GM23338 (cell line): ENCODE data around the gene ABCC10. TPM values are rescaled to one million over a fixed set of nuclear protein-coding genes. Genes with fewer than 3 reads are reported as not detected.

ENCODE experiments used
- ATAC-seq: fragments of 200-7000 bp; cut with Tn5 transposase; 3 replicates; pipeline ENCODE4 v1.9.1; 2020
- DNase-seq: peaks from one replicate; pipeline ENCODE4 v3.0.0-alpha.2; 2015; ENCODE audit warnings: low spot score
- H2AFZ ChIP-seq: fragments of 200-600 bp; sonication (generic); 2 replicates; pipeline ENCODE4 v1.8.0; 2016; ENCODE audit warnings: antibody characterized with exemption, mild to moderate bottlenecking, moderate library complexity
- H3F3A ChIP-seq: fragments of 200-600 bp; sonication (generic); replicated peaks from 2 replicates; pipeline ENCODE4 v1.8.0; 2017; ENCODE audit warnings: antibody characterized with exemption, mixed run types, low read depth
- H3K27ac ChIP-seq: fragments of 200-600 bp; sonication (generic); 2 replicates; pipeline ENCODE4 v1.6.1; 2016; ENCODE audit warnings: low read depth
- H3K27me3 ChIP-seq: fragments of 200-600 bp; sonication (generic); 2 replicates; pipeline ENCODE4 v1.8.0; 2016; ENCODE audit warnings: mild to moderate bottlenecking, mixed run types, moderate library complexity; ENCODE audit not compliant: insufficient read depth
- H3K36me3 ChIP-seq: fragments of 200-600 bp; sonication (generic); 2 replicates; pipeline ENCODE4 v1.8.0; 2016; ENCODE audit warnings: mild to moderate bottlenecking; ENCODE audit not compliant: insufficient read depth
- H3K4me1 ChIP-seq: fragments of 200-600 bp; sonication (generic); 2 replicates; pipeline ENCODE4 v1.8.0; 2016; ENCODE audit warnings: mild to moderate bottlenecking, moderate library complexity; ENCODE audit not compliant: insufficient read depth
- H3K4me2 ChIP-seq: fragments of 200-600 bp; sonication (generic); 2 replicates; pipeline ENCODE4 v1.7.1; 2017; ENCODE audit warnings: mixed run types
- H3K4me3 ChIP-seq: fragments of 200-600 bp; sonication (generic); 2 replicates; pipeline ENCODE4 v1.6.1; 2016; ENCODE audit warnings: mixed run types
- H3K79me2 ChIP-seq: fragments of 200-600 bp; sonication (generic); replicated peaks from 2 replicates; pipeline ENCODE4 v1.8.0; 2017; ENCODE audit warnings: mild to moderate bottlenecking; ENCODE audit not compliant: insufficient read depth
- H3K9me2 ChIP-seq: fragments of 200-600 bp; sonication (generic); 2 replicates; pipeline ENCODE4 v1.8.0; 2017; ENCODE audit not compliant: insufficient read depth
- H4K20me1 ChIP-seq: fragments of 200-600 bp; sonication (generic); replicated peaks from 2 replicates; pipeline ENCODE4 v1.8.0; 2017; ENCODE audit warnings: mild to moderate bottlenecking; ENCODE audit not compliant: insufficient read depth
- H3K27ac Mint-ChIP-seq: 2 replicates; pipeline ENCODE4 v1.8.0; 2020; ENCODE audit warnings: inconsistent platforms, mild to moderate bottlenecking, moderate library complexity, mixed read lengths
- H3K27me3 Mint-ChIP-seq: 3 replicates; pipeline ENCODE4 v1.8.0; 2022; ENCODE audit warnings: low read depth, mild to moderate bottlenecking, moderate library complexity, mixed read lengths, inconsistent platforms; ENCODE audit not compliant: insufficient read depth, poor library complexity
- H3K36me3 Mint-ChIP-seq: 3 replicates; pipeline ENCODE4 v1.8.0; 2021; ENCODE audit warnings: low read depth, mild to moderate bottlenecking, inconsistent platforms, moderate library complexity, mixed read lengths
- H3K4me1 Mint-ChIP-seq: 3 replicates; pipeline ENCODE4 v1.8.0; 2020; ENCODE audit warnings: mild to moderate bottlenecking, inconsistent platforms, mixed read lengths
- H3K4me3 Mint-ChIP-seq: 3 replicates; pipeline ENCODE4 v1.8.0; 2021; ENCODE audit warnings: moderate library complexity, mild to moderate bottlenecking, inconsistent platforms, mixed read lengths
- H3K9me3 Mint-ChIP-seq: 3 replicates; pipeline ENCODE4 v1.8.0; 2020; ENCODE audit warnings: moderate library complexity, mild to moderate bottlenecking, inconsistent platforms, mixed read lengths
- CREB1 ChIP-seq: fragments of 250-450 bp; sonication (Bioruptor Pico); IDR thresholded peaks from 2 replicates; pipeline ENCODE4 v1.5.0; 2020; ENCODE audit warnings: low read depth, mild to moderate bottlenecking, moderate library complexity
- EZH2 ChIP-seq: fragments of 200-600 bp; sonication (generic); IDR thresholded peaks from one replicate; pipeline ENCODE4 v1.8.0; 2017; ENCODE audit warnings: antibody characterized with exemption, mild to moderate bottlenecking, low read depth; ENCODE audit not compliant: unreplicated experiment
- EZH2phosphoT487 ChIP-seq: fragments of 200-600 bp; sonication (generic); IDR thresholded peaks from one replicate; pipeline ENCODE4 v1.8.1; 2018; ENCODE audit warnings: antibody characterized with exemption; ENCODE audit not compliant: unreplicated experiment
- JUNB ChIP-seq: IDR thresholded peaks from one replicate; pipeline ENCODE4 v1.6.1; 2016; ENCODE audit warnings: antibody characterized with exemption; ENCODE audit not compliant: unreplicated experiment
- NANOG ChIP-seq: IDR thresholded peaks from 2 replicates; pipeline ENCODE4 v1.6.1; 2016; ENCODE audit warnings: antibody characterized with exemption, borderline replicate concordance
- POLR2AphosphoS5 ChIP-seq: IDR thresholded peaks from 2 replicates; pipeline ENCODE4 v1.6.1; 2016; ENCODE audit warnings: antibody characterized with exemption, low read depth
- REST ChIP-seq: IDR thresholded peaks from one replicate; pipeline ENCODE4 v1.6.1; 2018; ENCODE audit warnings: antibody characterized with exemption; ENCODE audit not compliant: unreplicated experiment
- ZNF114 ChIP-seq: fragments of 250-450 bp; sonication (Bioruptor Pico); IDR thresholded peaks from 2 replicates; pipeline ENCODE4 v1.5.0; 2020; ENCODE audit warnings: mild to moderate bottlenecking, moderate library complexity
- ZNF331 ChIP-seq: fragments of 250-450 bp; sonication (Bioruptor Pico); IDR thresholded peaks from 2 replicates; pipeline ENCODE4 v1.5.0; 2020; ENCODE audit warnings: low read depth, mild to moderate bottlenecking, moderate library complexity
- ZNF462 ChIP-seq: fragments of 250-450 bp; sonication (Bioruptor Pico); IDR thresholded peaks from 2 replicates; pipeline ENCODE4 v1.5.0; 2020; ENCODE audit warnings: mild to moderate bottlenecking, moderate library complexity
- polyA plus RNA-seq: library from polyadenylated mRNA; unstranded; fragments of >200 nt; fragmentation: Nextera tagmentation; extraction: Ambion mirVana; gene quantifications from 2 replicates; pipeline ENCODE4 v1.2.1, GENCODE V29; 2016
- total RNA-seq: library from RNA; depleted of rRNA; stranded (reverse); fragments of >200 nt; shearing (Covaris generic); gene quantifications from 2 replicates; pipeline ENCODE4 v1.2.3, GENCODE V29; 2014
- TF ChIP-seq, protein P1 (sequence below): IDR thresholded peaks from 2 replicates; pipeline ENCODE4 v1.6.1; 2016; ENCODE audit warnings: antibody characterized with exemption

Gene ABCC10
- total and polyA plus RNA-seq, 2 experiments from 2014 or later: 16.9 to 17.5 TPM

DNA sequence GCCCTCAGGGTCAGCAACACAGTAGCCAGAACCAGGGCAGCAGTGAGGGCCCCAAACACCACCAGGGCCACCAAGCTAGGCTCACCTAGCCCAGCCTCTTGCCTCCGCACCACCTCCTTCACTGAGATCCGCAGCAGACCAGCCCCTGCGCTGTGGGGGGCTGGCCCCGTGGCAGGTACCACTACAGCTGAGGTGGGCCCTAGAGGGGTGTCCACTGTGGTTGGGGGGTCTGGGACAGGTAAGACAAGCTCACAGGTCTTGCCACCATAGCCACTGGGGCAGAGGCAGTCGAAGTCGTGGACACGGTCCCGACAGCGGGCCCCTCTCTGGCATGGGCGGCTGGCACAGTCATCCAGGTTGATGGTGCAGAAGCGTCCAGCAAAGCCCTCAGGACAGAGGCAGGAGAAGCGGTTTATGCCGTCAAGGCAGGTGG is 23.4 kb downstream of the ABCC10 start:
- Histone ChIP-seq H4K20me1 (peaks cover 4% of the 10 kb centered on the region; the same call in 1 of the 2 replicates), H3K9me2 (no peaks in the 10 kb centered on the region), H3K4me2 (no peak overlapping the region), H3K4me1 (no peaks in the 10 kb centered on the region), H3K27ac (no peak overlapping the region), H3K79me2 (no peaks in the 10 kb centered on the region), H3K27me3 (peaks cover 19% of the 10 kb centered on the region), H3F3A (0 out of 2 replicates have a peak, but pooled peaks cover 3% of the 10 kb centered on the region), H3K4me3 (no peak overlapping the region), H2AFZ (no peak overlapping the region), H3K36me3 (no peaks in the 10 kb centered on the region)
- Mint-ChIP-seq H3K27me3 (peaks cover 27% of the 10 kb centered on the region), H3K4me1 (peaks cover under 1% of the 10 kb centered on the region; the same call in 2 of the 3 replicates), H3K27ac (no peak overlapping the region), H3K36me3 (peaks cover 7% of the 10 kb centered on the region; the same call in 2 of the 3 replicates), H3K9me3 (no peaks in the 10 kb centered on the region), H3K4me3 (no peak overlapping the region)
- ATAC-seq: no peak
- TF ChIP-seq ZNF462 (CRISPR knock-in tag): no peak
- no peak for DNase-seq

GRCh38 chr6:43451348-43451747 is 24.0 kb downstream of the ABCC10 start:
- Mint-ChIP-seq H3K36me3 (peaks cover 7% of the 10 kb centered on the region; the same call in 2 of the 3 replicates), H3K4me3 (no peak overlapping the region), H3K27ac (no peak overlapping the region), H3K9me3 (no peaks in the 10 kb centered on the region; the same call in 2 of the 3 replicates), H3K4me1 (peaks cover 6% of the 10 kb centered on the region; the same call in 2 of the 3 replicates), H3K27me3 (peaks cover 33% of the 10 kb centered on the region)
- no peaks in the 10 kb centered on the region for H3K79me2 ChIP-seq
- H2AFZ ChIP-seq: no peak overlapping the region
- DNase-seq: no peak
- no peak overlapping the region for H3K4me3 ChIP-seq
- H3K36me3 ChIP-seq: no peaks in the 10 kb centered on the region
- no peaks in the 10 kb centered on the region for H3K9me2 ChIP-seq
- 0 out of 2 replicates have a peak, but pooled peaks cover 7% of the 10 kb centered on the region for H3F3A ChIP-seq
- H3K27me3 ChIP-seq: peaks cover 25% of the 10 kb centered on the region
- H3K4me1 ChIP-seq: no peaks in the 10 kb centered on the region
- ATAC-seq: no peak
- no peak overlapping the region for H3K4me2 ChIP-seq
- no peak overlapping the region for H3K27ac ChIP-seq
- peaks cover 4% of the 10 kb centered on the region; the same call in 1 of the 2 replicates for H4K20me1 ChIP-seq
- TF ChIP-seq EZH2phosphoT487 (no peak), ZNF114 (CRISPR knock-in tag) (no peak), REST (no peak), EZH2 (no peak), JUNB (no peak), POLR2AphosphoS5 (no peak), CREB1 (CRISPR knock-in tag) (no peak), ZNF331 (no peak), NANOG (no peak)
- TF ChIP-seq, protein P1, sequence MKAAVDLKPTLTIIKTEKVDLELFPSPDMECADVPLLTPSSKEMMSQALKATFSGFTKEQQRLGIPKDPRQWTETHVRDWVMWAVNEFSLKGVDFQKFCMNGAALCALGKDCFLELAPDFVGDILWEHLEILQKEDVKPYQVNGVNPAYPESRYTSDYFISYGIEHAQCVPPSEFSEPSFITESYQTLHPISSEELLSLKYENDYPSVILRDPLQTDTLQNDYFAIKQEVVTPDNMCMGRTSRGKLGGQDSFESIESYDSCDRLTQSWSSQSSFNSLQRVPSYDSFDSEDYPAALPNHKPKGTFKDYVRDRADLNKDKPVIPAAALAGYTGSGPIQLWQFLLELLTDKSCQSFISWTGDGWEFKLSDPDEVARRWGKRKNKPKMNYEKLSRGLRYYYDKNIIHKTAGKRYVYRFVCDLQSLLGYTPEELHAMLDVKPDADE: no peak
